Inferior parietal cortex (tissue), 1 donor: ENCODE results near the gene C12orf54.
"Not testable (repeated sequence)": the region's sequence is repeated elsewhere in the genome, so short reads cannot be mapped to it uniquely, and the experiment has no call there.

ENCODE experiments used
- DNase-seq: peaks from one replicate; pipeline ENCODE4 v3.0.0-alpha.2; 2016; ENCODE audit errors: extremely low spot score

C12orf54 gene

GRCh38 chr12:48508987-48509386 is 26.7 kb downstream of the C12orf54 start:
- DNase-seq: no peak

DNA sequence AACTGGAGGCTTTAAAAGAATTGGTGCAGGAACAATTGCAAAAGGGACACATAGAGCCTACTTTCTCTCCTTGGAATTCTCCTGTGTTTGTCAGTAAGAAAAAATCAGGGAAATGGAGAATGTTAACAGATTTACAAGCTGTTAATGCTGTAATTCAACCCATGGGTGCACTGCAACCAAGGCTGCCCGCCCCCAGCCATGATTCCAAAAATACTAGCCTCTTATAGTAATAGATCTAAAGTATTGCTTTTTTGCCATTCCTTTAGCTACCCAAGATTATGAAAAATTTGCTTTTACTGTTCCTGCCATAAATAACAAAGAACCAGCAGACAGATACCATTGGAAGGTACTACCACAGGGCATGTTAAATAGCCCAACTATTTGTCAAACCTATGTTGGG is 27.8 kb downstream of the C12orf54 start:
- DNase-seq: no peak

DNA sequence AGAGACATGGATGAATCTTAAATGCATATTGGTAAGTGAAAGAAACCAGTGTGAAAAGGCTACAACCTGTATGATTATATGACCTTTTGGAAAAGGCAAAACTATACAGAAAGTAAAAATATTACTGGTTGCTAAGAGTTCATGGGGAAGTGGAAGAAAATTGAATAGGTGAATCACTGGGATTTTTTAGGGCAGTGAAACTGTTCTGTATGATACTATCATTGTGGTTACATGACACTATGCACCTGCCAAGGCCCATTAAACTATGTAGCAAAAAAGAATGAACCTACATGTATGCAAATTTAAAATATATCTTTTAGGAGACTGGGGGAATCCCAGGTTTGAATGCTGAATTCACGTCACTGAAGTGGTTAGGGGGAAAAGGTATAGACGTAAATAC is 30.6 kb downstream of the C12orf54 start:
- no peak for DNase-seq

DNA sequence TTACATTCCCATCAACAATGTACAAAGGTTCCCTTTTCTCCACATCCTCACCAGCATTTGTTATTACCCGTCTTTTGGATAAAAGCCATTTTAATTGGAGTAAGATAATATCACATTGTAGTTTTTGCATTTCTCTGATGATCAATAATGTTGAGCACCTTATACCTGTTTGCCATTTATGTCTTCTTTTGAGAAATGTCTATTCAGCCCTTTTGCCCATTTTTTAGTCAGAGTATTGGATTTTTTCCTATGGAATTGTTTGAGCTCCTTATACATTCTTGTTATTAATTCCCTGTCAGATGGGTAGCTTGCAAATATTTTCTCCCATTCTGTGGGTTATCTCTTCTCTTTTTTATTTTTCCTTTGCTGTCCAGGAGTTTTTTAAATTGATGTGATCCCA is 32.4 kb downstream of the C12orf54 start:
- no peak for DNase-seq

GRCh38 chr12:48520381-48520780 is 38.1 kb downstream of the C12orf54 start:
- not testable (repeated sequence) for DNase-seq

GRCh38 chr12:48525332-48525731 is 43.0 kb downstream of the C12orf54 start, which contains the start of gene OR8S1:
TSS of gene OR8S1 (plus strand) at chr12:48525632. CDS start at chr12:48525632, 0 bp downstream.
- DNase-seq: no peak

- DNase-seq: no peak
These were observed 45.8 kb downstream of the C12orf54 start for GRCh38 chr12:48527891-48528670.

- DNase-seq: no peak
These were observed 50.3 kb downstream of the C12orf54 start for GRCh38 chr12:48532601-48533000.

- no peak for DNase-seq
These were observed 54.3 kb downstream of the C12orf54 start for GRCh38 chr12:48536602-48537001.

GRCh38 chr12:48542300-48542928 is 60.1 kb downstream of the C12orf54 start:
- DNase-seq: peak; percentile 67

- peak; percentile 2 for DNase-seq
These were observed 63.7 kb downstream of the C12orf54 start for GRCh38 chr12:48545833-48546469.
